ENCODE results near the gene UBE2J2.

DNA sequence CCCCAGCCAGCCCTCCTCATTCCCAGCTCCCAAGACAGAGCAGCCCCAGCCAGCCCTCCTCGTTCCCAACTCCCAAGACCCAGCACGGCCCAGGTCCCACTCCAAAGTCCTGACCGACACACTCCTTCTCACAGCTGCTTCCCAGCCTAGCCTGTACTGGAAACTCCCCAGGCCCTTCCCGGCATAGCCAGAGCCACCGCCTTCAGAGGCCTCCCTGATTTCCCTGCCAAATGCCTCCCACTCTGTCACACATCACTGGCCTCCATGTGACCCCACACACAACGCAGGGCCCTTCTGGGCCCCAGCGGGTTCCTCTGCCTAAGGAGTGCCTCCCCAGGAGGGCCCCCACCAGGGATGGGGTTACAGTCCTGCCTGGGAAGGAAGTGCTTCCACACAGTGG lies 2.8 kb downstream of the UBE2J2 start:
- TF ChIP-seq, protein P1, sequence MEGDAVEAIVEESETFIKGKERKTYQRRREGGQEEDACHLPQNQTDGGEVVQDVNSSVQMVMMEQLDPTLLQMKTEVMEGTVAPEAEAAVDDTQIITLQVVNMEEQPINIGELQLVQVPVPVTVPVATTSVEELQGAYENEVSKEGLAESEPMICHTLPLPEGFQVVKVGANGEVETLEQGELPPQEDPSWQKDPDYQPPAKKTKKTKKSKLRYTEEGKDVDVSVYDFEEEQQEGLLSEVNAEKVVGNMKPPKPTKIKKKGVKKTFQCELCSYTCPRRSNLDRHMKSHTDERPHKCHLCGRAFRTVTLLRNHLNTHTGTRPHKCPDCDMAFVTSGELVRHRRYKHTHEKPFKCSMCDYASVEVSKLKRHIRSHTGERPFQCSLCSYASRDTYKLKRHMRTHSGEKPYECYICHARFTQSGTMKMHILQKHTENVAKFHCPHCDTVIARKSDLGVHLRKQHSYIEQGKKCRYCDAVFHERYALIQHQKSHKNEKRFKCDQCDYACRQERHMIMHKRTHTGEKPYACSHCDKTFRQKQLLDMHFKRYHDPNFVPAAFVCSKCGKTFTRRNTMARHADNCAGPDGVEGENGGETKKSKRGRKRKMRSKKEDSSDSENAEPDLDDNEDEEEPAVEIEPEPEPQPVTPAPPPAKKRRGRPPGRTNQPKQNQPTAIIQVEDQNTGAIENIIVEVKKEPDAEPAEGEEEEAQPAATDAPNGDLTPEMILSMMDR (conservative IDR thresholded peaks at IDR 0.05) = no peak
- no peak for TF ChIP-seq EZH2 (IDR thresholded peaks at IDR 0.05; ENCODE audit: low read depth)

Data from PC-9 (cell line).